Body of pancreas (tissue), 4 donors: ENCODE data around the gene SCG5. TPM values are rescaled to one million over a fixed set of nuclear protein-coding genes. Genes with fewer than 3 reads are reported as not detected.

Source experiments
- ATAC-seq: fragments of 150-250 bp; one replicate; pipeline ENCODE4 v1.9.1; 2016
- DNase-seq, 4 donors: peaks; one replicate each; pipeline ENCODE4 v3.0.0-alpha.2; 2019
- H3K27ac ChIP-seq, 4 donors: fragments of 200-600 bp; sonication (generic); 1 replicate in 3 of 4; 2 replicates in 1 of 4; pipeline versions ENCODE4 v1.5.1 to v1.6.1; 2016 to 2019; ENCODE audit warnings: mild to moderate bottlenecking in 1 of 4, mixed read lengths in 1 of 4, moderate library complexity in 1 of 4
- H3K27me3 ChIP-seq, 2 donors: fragments of 200-600 bp; sonication (generic); one replicate each; pipeline ENCODE4 v1.6.0; 2016; ENCODE audit warnings: mild to moderate bottlenecking in 1 of 2
- H3K36me3 ChIP-seq, 2 donors: fragments of 200-600 bp; sonication (generic); replicated peaks in 1 of 2; 2 replicates each; pipeline ENCODE4 v1.5.1; 2016; ENCODE audit warnings: low read depth in 2 of 2; ENCODE audit not compliant: insufficient read depth in 1 of 2
- H3K4me1 ChIP-seq: fragments of 200-600 bp; sonication (generic); one replicate; pipeline ENCODE4 v1.6.0; 2016
- H3K4me3 ChIP-seq, 2 donors: fragments of 200-600 bp; sonication (generic); 1 replicate in 1 of 2; 2 replicates in 1 of 2; pipeline ENCODE4 v1.5.1; 2016 to 2019
- H3K9me3 ChIP-seq, 3 donors: fragments of 200-600 bp; sonication (generic); 1 replicate in 2 of 3; 2 replicates in 1 of 3; pipeline ENCODE4 v1.5.1; 2016
- CTCF ChIP-seq, 7 experiments: fragments of 450-650 bp in 4 of 7; fragments of 200-600 bp in 3 of 7; sonication (generic) in 3 of 7; IDR thresholded peaks; one replicate each; pipeline ENCODE4 v1.5.1; 2016 to 2019; ENCODE audit warnings: antibody characterized with exemption in 7 of 7
- POLR2A ChIP-seq, 3 donors: fragments of 450-650 bp; IDR thresholded peaks; one replicate each; pipeline ENCODE4 v1.6.1; 2016; ENCODE audit warnings: antibody characterized with exemption in 3 of 3, mild to moderate bottlenecking in 2 of 3
- WGBS, 2 donors: methylation state at CpG; one replicate each; pipeline ENCODE4 v1.1.5; 2017; 5-methylcytosine and 5-hydroxymethylcytosine counted together
- intact Hi-C: fragments of 100-400 bp; cut with DNase I; formaldehyde crosslinking; loops from one replicate; pipeline ENCODE4 v1.15.1; 2023
- small RNA-seq: library from RNA; depleted of rRNA; stranded (forward); fragments of <200 nt; gene quantifications from one replicate; pipeline ENCODE3, GENCODE V24; 2016
- total RNA-seq, 2 donors: library from RNA; depleted of rRNA; stranded (reverse); fragments of >200 nt; gene quantifications; one replicate each; pipeline ENCODE4 v1.1.0, GENCODE V29; 2016

SCG5 gene
- total RNA-seq, 2 donors from 2014 or later = 49.4 to 50.1 TPM

DNA sequence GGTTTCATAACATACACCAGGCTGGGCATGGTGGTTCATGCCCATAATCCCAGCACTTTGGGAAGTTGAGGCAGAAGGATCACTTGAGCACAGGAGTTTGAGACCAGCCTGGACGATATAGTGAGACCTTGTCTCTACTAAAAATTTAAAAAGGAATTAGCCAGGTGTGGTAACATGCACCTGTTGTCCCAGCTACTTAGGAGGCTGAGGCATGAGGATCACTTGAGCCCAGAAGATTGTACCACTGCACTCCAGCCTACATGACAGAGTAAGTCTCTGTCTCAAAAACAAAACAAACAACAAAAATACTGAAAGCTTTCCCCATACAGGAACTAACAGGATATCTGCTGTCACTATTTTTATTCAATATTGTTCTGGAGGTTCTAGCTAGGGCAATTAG, 97.2 kb downstream of the SCG5 start:
- H3K27ac ChIP-seq = no peak overlapping the region
- no peak for TF ChIP-seq CTCF (IDR thresholded peaks at IDR 0.05)
- TF ChIP-seq POLR2A (IDR thresholded peaks at IDR 0.05) = no peak
- WGBS, 2 donors = 79 to 91% methylated on average over 1 of the region's 1 CpG
- no peaks in the 10 kb centered on the region for H3K36me3 ChIP-seq
- H3K4me1 ChIP-seq = no peaks in the 10 kb centered on the region
- H3K4me3 ChIP-seq = no peak overlapping the region
- no peak for DNase-seq
- intact Hi-C loops = no loop called here
- no peaks in the 10 kb centered on the region for H3K9me3 ChIP-seq
- no peak for ATAC-seq
- no peaks in the 10 kb centered on the region for H3K27me3 ChIP-seq

DNA sequence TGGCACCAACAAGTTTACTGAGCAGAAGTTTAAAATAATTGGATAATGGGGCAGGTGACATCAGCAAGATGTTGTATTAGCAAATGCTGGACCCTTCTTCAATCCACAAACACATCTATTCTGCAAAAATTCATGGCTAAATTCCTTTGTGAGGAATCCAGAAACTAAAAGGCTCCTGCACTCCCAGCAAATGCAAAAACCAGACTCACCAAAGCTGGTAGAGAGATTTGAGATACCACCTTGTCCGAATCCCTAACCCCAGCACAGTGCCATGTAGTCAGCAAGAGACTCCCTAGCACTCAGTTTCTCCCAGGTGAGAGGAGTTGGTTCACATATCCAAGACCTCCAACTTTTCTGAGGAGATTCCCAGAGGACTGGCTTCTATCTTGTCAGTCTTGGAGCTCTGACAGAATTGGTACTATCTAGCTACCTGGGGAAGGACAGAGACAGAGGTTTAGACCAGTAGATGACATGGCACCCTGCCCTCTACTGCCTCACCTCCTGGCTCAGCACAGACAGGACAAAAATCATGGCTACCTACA, 98.1 kb downstream of the SCG5 start:
- 61 to 64% methylated on average over 1 of the region's 1 CpG for WGBS, 2 donors

GRCh38 chr15:32743411-32744140, 102.1 kb downstream of the SCG5 start:
- WGBS, 2 donors = 52 to 59% methylated on average over 5 of the region's 5 CpGs
- ATAC-seq = no peak

More for the DNA sequence above, 98.1 kb downstream of the SCG5 start:
- ATAC-seq = no peak
- TF ChIP-seq CTCF (IDR thresholded peaks at IDR 0.05) = no peak
- TF ChIP-seq POLR2A (IDR thresholded peaks at IDR 0.05) = no peak
- no peaks in the 10 kb centered on the region for H3K27me3 ChIP-seq
- H3K4me3 ChIP-seq = no peak overlapping the region
- H3K36me3 ChIP-seq = no peaks in the 10 kb centered on the region
- intact Hi-C loops = no loop called here
- no peaks in the 10 kb centered on the region for H3K9me3 ChIP-seq
- DNase-seq = no peak
- H3K27ac ChIP-seq = no peak overlapping the region
- no peaks in the 10 kb centered on the region for H3K4me1 ChIP-seq

DNA sequence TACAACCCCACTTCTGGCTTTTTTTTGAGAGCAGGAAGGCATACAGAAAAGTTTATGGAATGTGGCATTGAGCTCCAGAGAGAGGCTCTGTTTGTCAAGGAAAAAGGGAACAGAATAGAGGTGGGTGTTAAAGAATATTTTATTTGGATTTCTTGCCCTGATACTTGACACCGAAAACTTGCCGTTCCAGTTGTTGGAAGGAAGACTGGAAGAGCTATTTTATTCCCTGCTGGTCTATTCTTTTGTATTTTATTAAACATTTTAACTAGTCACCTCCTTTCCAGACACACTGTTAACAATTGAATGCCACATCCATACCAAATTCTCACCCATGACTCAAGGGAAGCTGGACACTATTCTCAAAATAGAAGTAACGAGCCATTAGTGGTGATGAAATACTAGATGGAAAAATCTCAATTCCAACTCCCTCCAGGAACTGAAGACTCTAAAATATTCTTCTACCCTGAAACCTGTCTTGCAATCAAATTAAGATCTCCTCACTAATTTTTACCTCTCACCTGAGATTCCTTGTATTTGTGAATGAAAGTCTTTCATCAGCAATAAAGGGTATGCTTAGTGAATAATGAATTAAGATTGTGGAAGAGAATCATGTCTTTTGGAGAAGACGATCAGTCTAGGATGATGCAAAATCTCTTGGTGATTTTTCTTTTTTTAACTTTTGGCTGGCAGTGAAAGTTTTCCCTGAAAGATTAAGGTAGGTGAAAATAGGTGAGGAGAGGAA, 104.8 kb downstream of the SCG5 start:
- Histone ChIP-seq H3K4me3 (no peak overlapping the region), H3K27ac (no peak overlapping the region), H3K36me3 (no peaks in the 10 kb centered on the region), H3K27me3 (no peaks in the 10 kb centered on the region), H3K9me3 (no peaks in the 10 kb centered on the region), H3K4me1 (no peaks in the 10 kb centered on the region)
- WGBS, 2 donors = 82 to 91% methylated on average over 4 of the region's 4 CpGs
- intact Hi-C loops = no loop called here
- DNase-seq = no peak
- no peak for ATAC-seq
- TF ChIP-seq POLR2A (IDR thresholded peaks at IDR 0.05) (no peak), CTCF (IDR thresholded peaks at IDR 0.05) (no peak)

More at GRCh38 chr15:32743411-32744140, 102.1 kb downstream of the SCG5 start:
- no peak overlapping the region for H3K4me3 ChIP-seq
- no peaks in the 10 kb centered on the region for H3K27me3 ChIP-seq
- intact Hi-C loops = no loop called here
- DNase-seq = no peak
- H3K4me1 ChIP-seq = no peaks in the 10 kb centered on the region
- no peaks in the 10 kb centered on the region for H3K36me3 ChIP-seq
- H3K27ac ChIP-seq = no peak overlapping the region
- TF ChIP-seq CTCF (IDR thresholded peaks at IDR 0.05) = no peak
- H3K9me3 ChIP-seq = no peaks in the 10 kb centered on the region

Small RNA genes lying within 50 kb of the gene (small RNA-seq; reads per million reads assigned to genes)
- not detected for gene RN7SL286P

Other genes starting within 250 kb of the SCG5 start
- gene GOLGA8K, start 238.4 kb upstream of the SCG5 start, total RNA-seq = under 1 TPM in 1 of 2 donors, not detected in 1; 0.78 TPM
- not detected for gene GOLGA8O, start 186.1 kb upstream of the SCG5 start, total RNA-seq
- gene GOLGA8N, start 48.3 kb upstream of the SCG5 start, total RNA-seq = 10 to 100 TPM; 23.3 to 26.7 TPM
- 1 to 10 TPM in 1 of 2 donors, under 1 TPM in 1; 0.33 to 1.6 TPM for gene ARHGAP11A, start 26.2 kb upstream of the SCG5 start, total RNA-seq
- 1 to 10 TPM in 1 of 2 donors, under 1 TPM in 1; under 0.01 to 6.5 TPM for gene GREM1, start 76.3 kb downstream of the SCG5 start, total RNA-seq